Lower lobe of right lung (tissue), 2 donors: Measurements from ENCODE around the gene KHNYN. TPM values are rescaled to one million over a fixed set of nuclear protein-coding genes. Genes with fewer than 3 reads are reported as not detected.

Experiments
- ATAC-seq, 2 donors: fragments of 200-7000 bp; cut with Tn5 transposase; one replicate each; pipeline ENCODE4 v1.9.1; 2020 to 2022; ENCODE audit warnings: mild to moderate bottlenecking in 2 of 2, moderate library complexity in 2 of 2
- DNase-seq: peaks from one replicate; pipeline ENCODE4 v3.0.0-alpha.2; 2020
- H3K27ac ChIP-seq: fragments of 200-600 bp; one replicate; pipeline ENCODE4 v1.8.0; 2022
- H3K27me3 ChIP-seq: fragments of 200-600 bp; one replicate; pipeline ENCODE4 v1.8.0; 2022; ENCODE audit warnings: low read depth
- H3K36me3 ChIP-seq: fragments of 200-600 bp; one replicate; pipeline ENCODE4 v1.8.0; 2022; ENCODE audit warnings: mild to moderate bottlenecking
- H3K4me1 ChIP-seq: fragments of 200-600 bp; one replicate; pipeline ENCODE4 v1.8.0; 2022
- H3K4me3 ChIP-seq: fragments of 200-600 bp; one replicate; pipeline ENCODE4 v1.8.0; 2022; ENCODE audit warnings: mild to moderate bottlenecking
- H3K9me3 ChIP-seq: fragments of 200-600 bp; one replicate; pipeline ENCODE4 v1.8.0; 2022
- CTCF ChIP-seq: fragments of 200-600 bp; IDR thresholded peaks from one replicate; pipeline ENCODE4 v1.8.0; 2022; ENCODE audit warnings: antibody characterized with exemption, mild to moderate bottlenecking
- intact Hi-C: fragments of 100-400 bp; cut with DNase I; formaldehyde crosslinking; loops from one replicate; pipeline ENCODE4 v1.11.0; 2022
- total RNA-seq: library from RNA; stranded (reverse); fragmentation: NEBNext Ultra II Directional; extraction: Animal tissue kit (Norgen Biotek cat#: 25700); gene quantifications from one replicate; pipeline ENCODE4 v1.2.1, GENCODE V29; 2021
- donor health status: DM: no; HTN: yes; CAD: no; lungs with severe emphysema.

The KHNYN gene
- total RNA-seq, 1 donor from 2014 or later: 61.4 TPM

GRCh38 chr14:24435998-24436354 lies 6.2 kb downstream of the KHNYN start:
- Histone ChIP-seq H3K9me3 (no peaks in the 10 kb centered on the region), H3K4me1 (peaks cover 71% of the 10 kb centered on the region), H3K4me3 (no peak overlapping the region), H3K27ac (peak overlapping the region; percentile 70), H3K27me3 (no peaks in the 10 kb centered on the region), H3K36me3 (peaks cover 88% of the 10 kb centered on the region)
- no peak for DNase-seq
- intact Hi-C loops: loop anchor here (5.0 kb wide), 1 partner anchor 109 kb away; no protein-coding TSS in a partner anchor
- no peak for ATAC-seq
- no peak for TF ChIP-seq CTCF

GRCh38 chr14:24436355-24437019 lies 6.7 kb downstream of the KHNYN start:
- intact Hi-C loops: loop anchor here (5.0 kb wide), 1 partner anchor 109 kb away; no protein-coding TSS in a partner anchor
- H3K36me3 ChIP-seq: peaks cover 90% of the 10 kb centered on the region

GRCh38 chr14:24437020-24437735 lies 7.4 kb downstream of the KHNYN start:
- peaks cover 70% of the 10 kb centered on the region for H3K4me1 ChIP-seq
- intact Hi-C loops: loop anchor here (5.0 kb wide), 1 partner anchor 110 kb away; no protein-coding TSS in a partner anchor
- peaks cover 86% of the 10 kb centered on the region for H3K36me3 ChIP-seq
- no peak for TF ChIP-seq CTCF
- H3K9me3 ChIP-seq: no peaks in the 10 kb centered on the region
- H3K27me3 ChIP-seq: no peaks in the 10 kb centered on the region
- H3K27ac ChIP-seq: peak overlapping the region; percentile 70
- no peak overlapping the region for H3K4me3 ChIP-seq
- ATAC-seq (no peak), DNase-seq (no peak)

More at GRCh38 chr14:24436355-24437019, 6.7 kb downstream of the KHNYN start:
- ATAC-seq (peak; percentile 58 to 61), DNase-seq (no peak)
- peak; percentile 76 for TF ChIP-seq CTCF
- Histone ChIP-seq H3K27ac (peak overlapping the region; percentile 70), H3K9me3 (no peaks in the 10 kb centered on the region), H3K27me3 (no peaks in the 10 kb centered on the region), H3K4me1 (peaks cover 71% of the 10 kb centered on the region), H3K4me3 (no peak overlapping the region)

DNA sequence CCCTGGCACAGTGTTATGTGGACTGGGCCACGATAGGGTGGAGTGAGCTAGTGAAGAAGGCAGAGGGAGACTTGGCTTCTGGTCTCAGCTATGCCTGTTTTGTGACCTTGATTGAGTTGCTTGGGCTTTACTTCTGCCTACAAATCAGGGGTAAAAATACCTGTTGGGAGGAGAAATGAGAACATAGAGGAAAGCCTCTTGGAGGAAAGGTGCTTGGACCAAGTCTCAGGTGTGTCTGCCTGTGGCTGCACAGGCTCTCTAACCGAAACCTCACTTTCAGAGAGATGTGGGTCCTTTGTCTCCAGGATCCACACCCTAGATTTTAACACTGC lies 7.9 kb downstream of the KHNYN start:
- Histone ChIP-seq H3K9me3 (no peaks in the 10 kb centered on the region), H3K27ac (peak overlapping the region; percentile 70), H3K36me3 (peaks cover 81% of the 10 kb centered on the region), H3K4me1 (peaks cover 64% of the 10 kb centered on the region), H3K4me3 (no peak overlapping the region), H3K27me3 (no peaks in the 10 kb centered on the region)
- no peak for ATAC-seq
- intact Hi-C loops: loop anchor here (5.0 kb wide), 1 partner anchor 110 kb away; no protein-coding TSS in a partner anchor
- TF ChIP-seq CTCF: no peak
- DNase-seq: no peak

GRCh38 chr14:24438223-24439097 lies 8.7 kb downstream of the KHNYN start:
- peak overlapping the region; percentile 70 for H3K27ac ChIP-seq
- H3K4me1 ChIP-seq: peaks cover 65% of the 10 kb centered on the region
- TF ChIP-seq CTCF: no peak
- no peaks in the 10 kb centered on the region for H3K27me3 ChIP-seq
- H3K36me3 ChIP-seq: peaks cover 74% of the 10 kb centered on the region
- no peak overlapping the region for H3K4me3 ChIP-seq
- no peak for DNase-seq
- ATAC-seq: no peak
- intact Hi-C loops: loop anchor here (5.0 kb wide), 1 partner anchor 111 kb away; no protein-coding TSS in a partner anchor
- no peaks in the 10 kb centered on the region for H3K9me3 ChIP-seq
